ENCODE data around the gene GBA2.

The GBA2 gene

DNA sequence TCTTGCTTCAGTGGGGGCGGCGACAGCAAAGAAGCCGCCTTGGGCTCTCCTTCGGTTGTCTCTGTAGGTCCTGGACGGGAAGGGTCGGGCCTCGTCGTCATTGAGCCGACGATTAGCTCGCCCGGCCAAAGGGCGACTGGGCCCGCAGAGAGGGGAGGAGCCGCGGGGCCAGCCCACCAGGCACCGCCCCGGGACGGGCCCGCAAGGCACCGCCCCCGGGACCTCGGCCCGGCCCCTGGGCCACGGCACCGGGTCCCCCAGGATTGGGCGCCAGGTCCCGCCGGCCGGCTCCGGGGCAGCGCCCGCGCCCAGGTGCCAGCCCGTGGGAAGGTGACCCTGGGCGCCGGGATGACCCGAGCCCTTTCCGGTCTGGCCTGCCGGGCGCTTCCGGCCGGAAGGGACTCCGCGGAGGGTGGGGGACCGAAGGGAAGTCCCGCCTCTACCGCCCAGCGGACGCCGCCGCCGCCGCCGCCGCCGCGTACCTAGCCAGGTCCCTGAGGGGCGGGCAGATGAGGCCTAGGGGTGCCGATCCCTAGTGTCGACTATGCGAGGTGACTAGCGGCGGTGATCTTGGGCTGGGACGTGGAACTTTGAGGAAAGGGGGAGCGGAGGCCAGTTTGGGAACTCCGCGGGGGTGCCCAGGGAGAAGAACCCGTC lies at the start of gene GBA2, which contains the start of gene RGP1:
Gene GBA2, minus strand, starts transcription at position 371 of the 657 bp plus-strand sequence. CDS start 524 bp downstream, outside the sequence.
Gene RGP1, plus strand, starts transcription at position 430 of the 657 bp plus-strand sequence. CDS start 469 bp downstream, outside the sequence.
- peak; percentile 88 for DNase-seq (ENCODE audit: low spot score)

DNA sequence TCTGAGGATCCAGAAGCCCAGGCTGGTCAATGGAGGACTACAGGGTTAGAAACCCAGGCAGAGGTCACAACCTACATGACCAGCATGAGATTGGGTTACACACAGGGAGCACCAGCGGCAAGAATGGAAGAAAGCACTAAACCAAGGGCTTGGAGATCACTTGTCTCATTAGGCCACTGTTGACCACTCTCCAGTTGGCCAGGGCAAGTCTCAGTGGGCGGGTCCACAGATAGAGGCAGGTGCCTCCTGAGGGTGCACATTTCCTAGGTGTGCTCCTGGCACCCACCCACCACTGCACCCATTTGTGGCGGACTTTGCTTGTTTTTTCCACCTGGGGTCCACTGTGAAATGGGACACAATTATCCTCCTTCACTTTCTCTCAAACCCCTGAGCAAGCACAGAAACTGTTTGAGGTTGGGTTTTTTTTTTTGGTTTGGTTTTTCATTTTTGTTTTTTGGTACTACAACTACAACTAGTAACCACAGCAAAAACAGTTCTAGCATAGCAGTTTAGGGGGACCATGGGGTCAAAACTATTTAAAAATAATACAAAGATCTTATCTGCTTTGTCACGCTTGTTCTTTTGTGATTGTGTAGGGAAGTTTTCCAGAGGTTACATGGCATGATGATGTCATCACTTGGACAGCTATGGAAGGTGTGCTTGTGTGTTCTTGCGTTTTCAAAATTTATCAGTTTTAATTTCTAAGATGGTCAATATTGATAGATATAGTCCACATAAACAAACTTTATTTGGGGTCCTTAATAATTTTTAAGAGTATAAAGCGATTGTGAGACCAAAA lies 48.5 kb upstream of the GBA2 start:
- DNase-seq (ENCODE audit: low spot score) = no peak

DNA sequence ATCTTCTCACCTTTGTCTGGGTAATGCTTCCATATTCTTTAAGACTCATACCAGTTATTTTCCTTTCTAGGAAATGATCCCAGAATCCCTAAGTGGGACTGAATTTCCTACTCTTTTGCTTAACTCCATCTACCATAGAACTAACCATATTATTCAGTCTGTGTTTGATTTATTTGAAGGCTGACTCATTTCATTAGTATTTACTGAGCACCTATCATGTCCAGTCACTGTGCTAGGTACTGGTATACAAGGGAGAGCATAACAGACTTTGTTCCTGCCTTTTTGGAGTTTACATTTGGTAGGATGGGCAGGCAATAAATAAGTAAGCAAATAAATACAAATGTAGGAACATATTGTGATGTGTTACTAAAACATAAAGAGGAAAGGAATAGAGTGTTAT lies 46.7 kb upstream of the GBA2 start:
- DNase-seq (ENCODE audit: low spot score) = peak; percentile 65

DNA sequence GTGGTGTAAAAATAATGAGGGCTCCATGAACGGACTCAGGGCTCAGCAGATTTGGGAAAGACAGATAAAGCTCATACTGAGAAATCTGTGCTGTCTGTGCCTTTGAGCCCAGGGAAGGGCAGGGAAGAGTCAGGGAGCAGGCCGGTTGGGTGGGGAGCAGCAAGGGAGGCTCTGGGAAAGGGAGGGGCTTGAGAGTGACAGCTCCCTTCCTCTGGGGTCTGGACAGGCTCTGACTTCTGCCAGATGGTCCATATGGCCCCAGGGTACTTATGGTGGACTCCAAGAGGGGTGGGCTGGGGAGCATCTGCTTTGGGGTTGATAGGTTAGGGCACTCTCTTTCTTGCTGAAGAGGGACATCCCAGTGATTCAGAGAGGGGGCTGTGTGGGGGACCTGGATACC lies 44.4 kb upstream of the GBA2 start:
- DNase-seq (ENCODE audit: low spot score) = no peak

DNA sequence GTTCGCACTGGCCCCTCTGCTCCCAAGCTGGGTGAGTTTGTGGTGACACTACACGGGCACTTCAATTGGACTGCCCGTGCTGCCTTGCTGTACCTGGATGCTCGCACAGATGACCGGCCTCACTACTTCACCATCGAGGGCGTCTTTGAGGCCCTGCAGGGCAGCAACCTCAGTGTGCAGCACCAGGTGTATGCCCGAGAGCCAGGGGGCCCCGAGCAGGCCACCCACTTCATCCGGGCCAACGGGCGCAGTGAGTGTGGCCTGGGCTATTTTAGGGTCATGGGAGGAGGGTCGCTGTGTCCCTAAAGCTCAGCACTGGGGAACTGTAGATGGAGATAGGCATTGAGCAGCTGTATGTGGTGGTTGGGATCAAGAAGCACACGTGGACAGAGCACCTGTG lies 43.8 kb upstream of the GBA2 start:
- DNase-seq (ENCODE audit: low spot score) = no peak

DNA sequence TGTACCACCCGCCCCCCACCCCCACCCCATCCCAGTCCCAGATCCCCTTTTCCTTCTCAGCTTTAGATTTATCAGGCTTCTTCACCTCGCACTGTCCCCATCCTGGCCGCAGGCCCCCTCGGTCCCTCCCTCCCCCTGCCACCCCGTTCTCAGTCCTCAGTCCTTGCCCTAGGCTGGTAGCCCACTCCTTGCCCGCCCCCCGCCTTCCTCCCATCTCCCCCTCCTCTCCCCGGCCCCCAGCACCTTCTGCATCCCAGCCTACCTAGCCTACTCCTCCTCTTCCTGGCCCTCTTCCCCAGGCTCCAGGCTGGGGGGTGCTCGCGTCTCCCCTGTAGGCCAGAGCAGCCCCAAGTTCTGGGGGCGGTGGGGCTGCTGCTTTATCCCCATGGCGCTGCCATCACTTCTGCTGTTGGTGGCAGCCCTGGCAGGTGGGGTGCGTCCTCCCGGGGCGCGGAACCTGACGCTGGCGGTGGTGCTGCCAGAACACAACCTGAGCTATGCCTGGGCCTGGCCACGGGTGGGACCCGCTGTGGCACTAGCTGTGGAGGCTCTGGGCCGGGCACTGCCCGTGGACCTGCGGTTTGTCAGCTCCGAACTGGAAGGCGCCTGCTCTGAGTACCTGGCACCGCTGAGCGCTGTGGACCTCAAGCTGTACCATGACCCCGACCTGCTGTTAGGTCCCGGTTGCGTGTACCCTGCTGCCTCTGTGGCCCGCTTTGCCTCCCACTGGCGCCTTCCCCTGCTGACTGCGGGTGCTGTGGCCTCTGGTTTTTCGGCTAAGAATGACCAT lies 43.2 kb upstream of the GBA2 start:
- DNase-seq (ENCODE audit: low spot score) = no peak

DNA sequence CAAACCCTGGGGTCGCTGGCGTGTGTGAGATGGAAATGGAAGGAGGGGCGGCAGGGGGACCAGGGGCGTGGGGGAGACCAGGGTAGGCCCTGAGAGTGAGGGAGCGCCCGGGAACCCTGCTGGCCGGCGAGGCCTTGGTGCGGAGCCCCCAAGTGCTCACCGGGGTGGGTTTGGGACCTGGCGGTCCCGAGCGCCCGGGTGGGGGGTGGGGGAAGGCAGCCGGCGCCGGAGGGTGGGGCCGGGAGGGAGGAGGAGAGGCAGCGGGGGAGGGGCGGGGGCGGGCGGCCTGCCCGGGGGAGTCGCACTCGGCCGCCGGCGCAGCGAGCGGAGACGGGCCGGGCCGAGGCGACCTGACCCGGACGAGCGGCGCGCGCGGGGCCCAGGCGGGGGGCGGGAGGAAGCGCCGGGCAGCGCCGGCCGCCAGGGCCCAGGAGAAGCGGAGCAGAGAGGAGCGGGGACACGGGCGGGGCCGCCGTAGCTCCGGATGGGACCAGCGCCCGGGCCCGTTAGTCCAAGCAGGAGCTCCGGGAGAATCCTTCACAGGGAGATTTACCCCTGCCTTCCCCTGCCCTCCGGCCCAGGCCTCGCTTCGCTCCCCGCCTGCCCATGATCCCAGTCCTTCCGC lies 42.4 kb upstream of the GBA2 start, which contains the start of gene NPR2:
Gene NPR2, plus strand, starts transcription at position 295 of the 625 bp plus-strand sequence. CDS start 818 bp downstream, outside the sequence.
- peak; percentile 30 for DNase-seq (ENCODE audit: low spot score)

DNA sequence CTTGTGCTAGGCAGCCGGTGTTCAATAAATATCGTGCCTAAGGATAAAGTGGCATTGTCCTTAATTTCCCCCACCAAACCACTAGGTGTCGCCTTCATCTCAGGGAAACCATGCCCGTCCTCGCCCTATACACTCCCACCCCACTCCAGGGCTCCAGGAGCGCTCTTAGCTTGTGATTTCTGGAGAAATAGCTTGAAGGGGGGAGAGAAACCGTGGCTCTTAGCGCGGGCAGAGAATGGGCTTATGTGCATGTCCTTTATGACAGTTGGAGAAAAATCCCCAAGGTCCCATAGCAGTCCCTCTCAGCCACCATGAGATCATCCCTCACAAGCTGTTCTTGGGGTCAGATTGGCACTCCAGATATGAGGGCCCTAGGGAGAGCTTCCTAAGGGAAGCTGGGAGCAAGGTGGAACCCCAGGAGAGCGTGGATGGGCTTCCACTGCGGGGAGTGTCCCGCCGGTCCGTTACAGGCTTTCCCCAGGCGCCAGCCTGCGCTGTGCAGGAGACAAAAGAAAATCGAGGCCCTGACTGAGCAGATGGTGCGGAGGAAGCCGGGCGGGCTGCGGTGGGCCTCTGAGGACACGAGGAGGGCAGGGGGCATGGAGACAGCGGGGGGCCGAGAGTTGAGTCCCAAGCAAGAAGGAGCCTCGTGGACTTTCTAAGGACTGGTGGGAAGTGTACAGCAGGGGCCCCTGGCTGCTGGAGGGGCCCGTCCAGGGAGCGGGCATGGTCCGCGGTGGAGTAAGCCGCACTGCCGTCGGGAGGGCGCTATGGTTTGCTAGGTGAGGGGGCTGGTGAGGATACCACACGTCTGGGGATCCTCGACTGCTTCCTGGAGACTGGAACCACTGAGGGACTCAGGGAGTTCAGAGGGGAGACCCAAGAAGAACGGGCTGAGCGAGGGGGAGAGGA lies 41.6 kb upstream of the GBA2 start:
- DNase-seq (ENCODE audit: low spot score) = peak; percentile 77

DNA sequence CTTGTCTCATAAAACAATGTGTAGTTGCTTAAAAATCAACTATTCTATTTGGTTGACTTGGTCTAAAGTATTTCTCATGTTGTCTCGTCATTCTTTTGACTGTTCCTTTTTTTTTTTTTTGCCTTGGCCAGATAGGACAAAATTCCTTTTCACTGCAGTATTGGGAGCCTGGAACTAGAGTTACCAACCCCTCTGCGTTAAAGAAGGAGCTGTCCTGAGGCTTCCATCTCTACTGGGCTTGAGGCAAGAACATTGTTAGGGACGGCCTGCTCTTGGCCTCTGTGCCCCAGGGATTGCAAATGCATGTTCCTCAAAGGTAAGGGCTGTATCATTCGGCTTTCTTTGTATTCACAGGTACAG lies 41.0 kb upstream of the GBA2 start:
- no peak for DNase-seq (ENCODE audit: low spot score)

DNA sequence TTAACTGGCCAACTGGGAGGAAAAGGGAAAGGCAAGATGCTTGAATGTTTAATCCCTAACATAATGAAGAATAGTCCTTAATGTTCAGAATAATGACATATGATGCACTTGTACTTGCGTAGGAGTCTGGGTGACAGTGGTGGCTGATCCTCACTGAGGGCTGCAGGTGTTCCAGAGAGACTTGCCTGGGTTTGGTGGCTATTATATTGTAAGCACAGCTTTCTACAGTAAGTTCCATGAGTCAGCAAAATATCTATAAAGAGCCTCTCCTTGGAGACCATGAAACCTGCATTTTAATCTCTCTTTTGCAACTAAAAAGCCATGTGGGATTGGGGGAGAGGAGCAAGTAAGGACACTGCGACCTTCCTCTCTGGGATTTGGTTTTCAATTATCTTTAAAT lies 40.5 kb upstream of the GBA2 start:
- DNase-seq (ENCODE audit: low spot score) = no peak

DNA sequence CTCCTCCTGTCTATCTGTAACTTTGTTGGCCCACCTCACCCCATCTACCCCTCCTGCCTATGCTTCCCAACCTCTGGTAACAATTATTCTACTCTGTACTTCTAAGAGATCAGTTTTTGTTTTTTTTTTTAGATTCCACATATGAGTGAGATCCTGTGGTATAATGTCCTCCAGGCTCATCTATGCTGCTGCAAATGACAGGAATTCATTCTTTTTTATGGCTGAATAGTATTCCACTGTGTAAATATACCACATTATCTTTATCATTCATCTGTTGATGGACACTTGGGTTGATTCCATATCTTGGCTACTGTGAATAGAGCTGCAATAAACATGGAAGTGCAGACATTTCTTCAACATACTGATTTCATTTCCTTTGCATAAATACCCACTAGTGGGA lies 34.4 kb upstream of the GBA2 start:
- no peak for DNase-seq (ENCODE audit: low spot score)

DNA sequence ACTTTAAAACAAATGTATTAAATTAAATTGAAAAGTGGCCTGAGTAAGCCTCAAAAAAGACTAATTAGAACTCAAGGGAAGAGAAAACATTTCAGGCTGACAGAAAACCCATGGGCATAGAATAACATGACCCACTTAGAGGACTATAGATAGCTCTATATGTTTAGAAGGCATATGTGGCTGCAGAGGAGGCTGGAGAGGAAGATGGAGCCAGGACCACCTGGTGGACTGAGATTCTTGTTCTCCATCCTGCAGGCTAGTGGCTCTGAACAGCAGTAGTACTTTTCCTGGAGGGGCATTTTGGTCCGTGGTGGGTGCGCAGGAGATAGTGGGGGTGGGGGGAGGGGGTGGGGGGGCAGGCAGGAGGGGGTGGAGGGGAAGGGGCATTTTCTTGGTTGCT lies 32.0 kb upstream of the GBA2 start:
- DNase-seq (ENCODE audit: low spot score) = no peak

DNA sequence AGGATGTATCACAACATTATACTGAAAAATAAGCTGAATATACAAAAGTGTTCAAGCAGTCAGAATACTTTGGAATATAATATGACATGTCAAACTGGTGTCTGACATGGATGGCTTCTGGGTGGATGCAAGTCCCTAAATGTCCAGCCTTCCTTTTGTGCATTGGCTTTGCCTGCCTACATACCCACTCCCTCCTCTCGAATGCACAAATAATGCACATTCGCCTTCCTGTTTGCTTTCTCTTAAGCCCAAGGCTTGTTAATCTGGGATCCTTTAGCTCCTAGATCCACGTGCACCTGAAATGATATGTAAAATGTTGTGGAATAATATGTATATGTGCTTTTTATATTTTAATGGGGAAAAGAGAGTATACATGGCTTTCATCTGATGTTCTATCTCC lies 29.5 kb upstream of the GBA2 start:
- no peak for DNase-seq (ENCODE audit: low spot score)

DNA sequence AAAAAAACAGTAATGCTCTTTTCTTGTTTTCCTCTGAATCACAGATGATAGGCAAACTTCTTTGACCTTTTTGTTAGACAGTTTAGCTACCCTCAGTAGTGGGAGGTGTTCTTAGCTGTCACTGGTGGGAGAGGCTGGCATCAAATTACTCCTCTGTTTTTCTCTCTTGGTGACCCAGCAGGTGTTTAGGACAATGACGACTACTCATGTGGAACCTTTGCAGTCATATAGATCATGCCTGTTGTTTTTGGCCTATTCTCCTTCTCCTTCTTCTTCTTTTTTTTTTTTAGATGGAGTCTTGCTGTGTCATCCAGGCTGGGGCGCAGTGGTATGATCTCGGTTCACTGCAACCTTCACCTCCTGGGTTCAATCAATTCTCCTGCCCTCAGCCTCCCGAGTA lies 27.0 kb upstream of the GBA2 start:
- peak; percentile 28 for DNase-seq (ENCODE audit: low spot score)

DNA sequence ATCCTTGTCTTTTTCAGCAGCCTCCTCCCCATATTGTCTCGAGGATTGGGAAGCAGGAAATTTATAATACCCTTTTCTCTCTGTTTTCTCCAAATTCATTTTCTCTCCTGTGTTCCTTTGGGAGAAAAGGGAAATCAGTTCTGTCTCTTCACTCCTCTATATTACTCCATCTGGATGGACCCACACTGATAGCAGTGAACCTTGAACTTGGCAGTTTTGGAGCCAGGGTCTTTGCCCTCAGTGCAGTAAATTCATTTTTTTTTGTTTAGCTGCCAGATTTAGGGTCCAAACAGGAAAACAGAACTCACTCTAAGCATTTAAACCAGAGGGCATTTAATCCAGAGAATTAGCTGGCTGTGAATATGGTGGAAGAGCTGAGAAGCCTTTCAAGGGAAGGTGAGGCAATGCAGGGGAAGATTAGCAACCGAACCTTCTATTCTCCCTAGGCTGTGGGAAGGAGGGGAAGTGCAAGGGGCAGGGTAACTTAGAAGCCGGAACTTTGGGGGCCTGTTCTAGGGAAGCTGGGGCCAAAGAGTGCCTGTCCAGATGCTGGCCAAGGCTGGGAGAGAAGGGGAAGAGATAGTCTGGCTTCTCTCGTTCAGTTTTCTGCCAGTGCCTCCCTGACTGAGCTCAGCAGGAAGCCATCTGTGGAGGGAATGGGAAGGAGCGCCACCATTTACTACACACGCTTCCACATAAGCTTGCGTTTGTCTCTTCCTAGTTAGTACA lies 26.0 kb upstream of the GBA2 start:
- DNase-seq (ENCODE audit: low spot score) = no peak

DNA sequence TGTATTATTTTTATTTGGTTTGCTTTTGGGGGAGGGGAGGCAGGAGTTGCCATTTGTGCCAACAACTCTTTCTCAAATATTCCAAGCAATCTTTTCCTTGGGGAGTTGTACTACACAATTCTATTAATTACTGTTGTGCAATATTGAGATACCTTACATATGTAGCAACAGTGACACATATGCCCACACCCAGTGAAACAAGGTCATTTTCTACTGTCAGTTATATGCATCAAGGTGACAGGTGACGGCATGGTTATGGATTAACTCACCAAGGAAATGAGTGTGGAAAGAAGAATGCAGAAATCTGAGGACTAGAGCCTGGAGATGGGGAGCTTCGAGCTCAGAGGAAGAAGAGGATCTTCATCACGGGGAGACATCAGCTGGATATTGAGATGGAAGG lies 22.9 kb upstream of the GBA2 start:
- peak; percentile 85 for DNase-seq (ENCODE audit: low spot score)

DNA sequence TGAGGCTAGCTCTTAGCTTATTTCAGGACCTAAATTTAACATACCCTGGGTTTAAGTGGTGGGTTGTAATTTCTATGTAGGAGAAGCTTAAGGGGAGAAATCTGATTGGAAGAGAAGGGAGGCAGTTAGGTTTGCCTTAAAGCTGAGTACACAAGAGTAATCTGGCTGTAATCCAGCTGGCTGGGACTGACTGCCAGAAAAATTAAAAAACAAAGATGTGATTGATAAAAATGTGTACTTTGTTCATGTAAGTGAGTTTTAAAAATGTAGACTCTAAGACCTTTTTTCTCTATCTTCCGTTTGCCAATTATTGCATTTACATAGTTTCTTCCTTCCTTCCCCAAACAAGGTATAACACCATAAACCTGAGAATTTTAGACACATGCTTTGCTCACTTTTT lies 22.5 kb upstream of the GBA2 start:
- no peak for DNase-seq (ENCODE audit: low spot score)

DNA sequence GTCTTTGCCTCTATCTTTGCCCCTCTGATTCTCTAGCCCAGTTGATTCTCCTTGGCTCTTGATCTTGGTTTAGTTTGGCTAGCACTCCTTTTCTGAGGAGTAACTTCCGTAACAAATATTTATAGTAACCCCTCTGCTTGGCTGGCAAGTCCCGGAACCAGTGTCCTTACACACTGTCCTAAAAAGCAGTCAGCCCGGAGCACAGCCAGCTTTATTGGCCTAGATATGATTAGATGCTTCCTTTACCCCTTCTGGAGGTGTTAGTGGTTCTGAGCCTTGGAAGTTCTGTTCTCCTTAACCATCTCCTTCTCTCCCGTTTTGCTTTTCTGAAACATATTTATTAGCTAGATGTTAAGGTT lies 22.0 kb upstream of the GBA2 start:
- no peak for DNase-seq (ENCODE audit: low spot score)

DNA sequence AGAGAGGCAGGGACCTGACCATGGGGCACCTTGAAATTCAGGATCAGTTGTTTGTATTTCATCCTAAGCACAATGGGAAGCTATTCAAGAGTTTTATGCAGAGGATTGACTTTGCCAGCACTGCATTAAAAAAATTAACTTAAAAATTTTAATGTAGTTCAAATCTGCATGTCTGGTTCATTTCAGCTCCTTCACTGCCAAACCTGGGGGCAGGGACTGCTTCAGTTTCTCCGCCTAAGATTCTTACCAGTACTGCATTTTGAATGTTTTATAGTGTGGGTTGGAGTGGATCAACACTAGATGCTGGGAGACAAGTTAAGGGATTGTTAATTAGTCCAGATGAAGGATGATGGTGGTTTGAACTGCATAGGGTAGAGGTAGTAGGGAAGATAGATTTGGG lies 20.7 kb upstream of the GBA2 start:
- DNase-seq (ENCODE audit: low spot score) = no peak

DNA sequence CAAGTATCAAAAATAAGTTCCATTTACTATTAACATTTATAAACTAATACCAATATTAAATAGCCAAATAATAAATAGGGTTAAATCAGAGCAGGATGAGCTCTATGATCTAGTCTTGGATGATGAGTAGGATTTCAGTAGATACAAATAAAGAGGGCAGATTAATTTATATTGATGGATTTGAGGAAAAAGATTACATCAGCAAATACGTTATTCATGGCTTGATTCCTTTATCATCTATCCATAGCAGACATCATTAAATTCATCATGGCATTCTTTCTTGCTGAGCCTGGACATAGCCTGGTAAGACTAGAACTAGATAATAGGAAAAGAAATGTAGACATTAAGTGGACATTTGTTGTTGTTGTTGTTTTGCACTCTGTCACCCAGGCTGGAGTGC lies 18.4 kb upstream of the GBA2 start:
- DNase-seq (ENCODE audit: low spot score) = no peak

DNA sequence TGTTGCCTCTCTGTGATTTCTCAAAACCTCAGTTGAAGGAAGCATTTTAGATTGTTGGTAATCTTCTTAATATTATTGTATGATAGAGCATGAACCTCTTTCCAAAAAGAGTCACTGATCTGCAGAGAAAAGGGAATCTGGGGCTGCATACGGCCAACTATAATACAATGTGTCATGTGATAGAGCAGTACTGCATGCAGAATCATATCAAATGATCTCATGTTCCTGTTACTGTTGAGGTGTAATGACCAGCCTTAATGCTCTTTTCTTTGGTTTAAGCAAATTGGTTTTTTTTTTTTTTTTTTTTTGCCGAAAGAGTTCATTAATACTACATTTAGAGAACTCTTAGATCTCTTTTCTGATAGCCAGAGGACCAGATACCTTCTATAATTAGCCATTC lies 18.0 kb upstream of the GBA2 start:
- DNase-seq (ENCODE audit: low spot score) = no peak
